MCF 10A (cell line): Measurements from ENCODE around the gene CECR2. TPM values are rescaled to one million over a fixed set of nuclear protein-coding genes. Genes with fewer than 3 reads are reported as not detected.

ENCODE experiments used
- BruUV-seq: library from RNA; stranded (reverse); fragments of 400-500 nt; replicated peaks from 2 replicates; lab custom pipeline; 2021; lab: Mats Ljungman, UMichigan
- CTCF ChIA-PET: fragments of 300-600 bp; sonication (Branson Sonifier 250); formaldehyde crosslinking; extraction: SDS; loops from one replicate; lab custom pipeline; 2021; ENCODE audit warnings: antibody characterized with exemption, inconsistent platforms; lab: Yijun Ruan, JAX
- POLR2A ChIA-PET: fragments of 300-600, 350-650 bp; sonication (Branson Sonifier 250); formaldehyde crosslinking; extraction: SDS; loops from one replicate; lab custom pipeline; 2020; ENCODE audit warnings: antibody characterized with exemption, inconsistent platforms; lab: Yijun Ruan, JAX
- DNase-seq: peaks from one replicate; pipeline ENCODE4 v3.0.0-alpha.2; 2018; ENCODE audit not compliant: unreplicated experiment
- H3K27ac Mint-ChIP-seq: one replicate; pipeline ENCODE4 v1.8.0; 2022; ENCODE audit warnings: mild to moderate bottlenecking, low read depth, mixed read lengths; ENCODE audit not compliant: unreplicated experiment
- H3K27me3 Mint-ChIP-seq: one replicate; pipeline ENCODE4 v1.8.0; 2022; ENCODE audit warnings: mixed read lengths; ENCODE audit not compliant: insufficient read depth, unreplicated experiment
- H3K36me3 Mint-ChIP-seq: one replicate; pipeline ENCODE4 v1.8.0; 2022; ENCODE audit warnings: mild to moderate bottlenecking, moderate library complexity, mixed read lengths; ENCODE audit not compliant: insufficient read depth, unreplicated experiment
- H3K4me1 Mint-ChIP-seq: one replicate; pipeline ENCODE4 v1.8.0; 2022; ENCODE audit warnings: mixed read lengths; ENCODE audit not compliant: insufficient read depth, unreplicated experiment
- H3K4me3 Mint-ChIP-seq: one replicate; pipeline ENCODE4 v1.8.0; 2022; ENCODE audit warnings: mild to moderate bottlenecking, moderate library complexity, mixed read lengths; ENCODE audit not compliant: unreplicated experiment
- H3K9me3 Mint-ChIP-seq: one replicate; pipeline ENCODE4 v1.8.0; 2022; ENCODE audit warnings: mixed read lengths; ENCODE audit not compliant: unreplicated experiment
- CTCF ChIP-seq: fragments of 200-600 bp; IDR thresholded peaks from one replicate; pipeline ENCODE4 v1.8.0; 2022; ENCODE audit warnings: antibody characterized with exemption, mild to moderate bottlenecking; ENCODE audit not compliant: unreplicated experiment
- intact Hi-C: fragments of 100-400 bp; cut with micrococcal nuclease; formaldehyde crosslinking; loops from 2 replicates; pipeline ENCODE4 v1.14.1; 2022
- total RNA-seq: library from RNA; stranded (reverse); gene quantifications from 2 replicates; pipeline ENCODE4 v1.2.3, GENCODE V29; 2022

CECR2 gene
- total RNA-seq, 1 experiment from 2014 or later, result not detected

DNA sequence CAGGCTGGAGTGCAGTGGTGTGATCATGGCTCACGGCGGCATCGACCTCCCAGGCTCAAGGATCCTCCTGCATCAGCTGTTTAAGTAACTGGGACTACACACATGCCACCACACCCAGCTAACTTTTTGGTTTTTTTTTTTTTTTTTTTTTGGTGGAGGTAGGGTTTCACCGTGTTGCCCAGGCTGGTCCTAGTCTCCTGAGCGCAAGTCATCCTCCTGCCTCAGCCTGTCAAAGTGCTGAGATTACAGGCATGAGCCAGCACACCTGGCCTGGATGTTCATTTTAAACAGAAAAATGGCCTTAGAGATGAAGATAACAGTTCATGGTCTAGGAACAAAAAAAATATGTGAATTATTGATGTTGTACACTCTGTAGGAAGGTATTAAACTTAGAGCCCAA is 180.4 kb downstream of the CECR2 start:
- no peak for DNase-seq
- H3K4me1 Mint-ChIP-seq, result no peaks in the 10 kb centered on the region
- ChIA-PET POLR2A (interaction anchor here (1.1 kb wide), 1 partner anchor 9 kb away, joined by 3 read pairs; no protein-coding TSS in a partner anchor), CTCF (interaction anchor here (0.6 kb wide), 1 partner anchor 41 kb away, joined by 3 read pairs; no protein-coding TSS in a partner anchor)
- no peak overlapping the region for H3K27ac Mint-ChIP-seq
- intact Hi-C loops, result no loop called here
- H3K9me3 Mint-ChIP-seq, result no peaks in the 10 kb centered on the region
- no peak for TF ChIP-seq CTCF
- H3K27me3 Mint-ChIP-seq, result no peaks in the 10 kb centered on the region
- no TSS peak for BruUV-seq
- no peak overlapping the region for H3K4me3 Mint-ChIP-seq
- peaks cover 4% of the 10 kb centered on the region for H3K36me3 Mint-ChIP-seq

GRCh38 chr22:17552737-17553136 is 183.5 kb downstream of the CECR2 start:
- intact Hi-C loops, result no loop called here
- Mint-ChIP-seq H3K36me3 (peaks cover 4% of the 10 kb centered on the region), H3K4me3 (no peak overlapping the region), H3K9me3 (no peaks in the 10 kb centered on the region), H3K27ac (no peak overlapping the region), H3K4me1 (no peaks in the 10 kb centered on the region), H3K27me3 (no peaks in the 10 kb centered on the region)
- ChIA-PET CTCF (interaction anchor here (0.6 to 1.0 kb wide), 4 partner anchors 38 to 600 kb away, joined by 3 to 5 read pairs (median 3); no protein-coding TSS in a partner anchor), POLR2A (interaction anchor here (0.7 to 2.1 kb wide), 2 partner anchors 11 to 277 kb away, joined by 3 to 4 read pairs; no protein-coding TSS in a partner anchor)
- no peak for DNase-seq
- TF ChIP-seq CTCF, result no peak
- no TSS peak for BruUV-seq

GRCh38 chr22:17554814-17555213 is 185.6 kb downstream of the CECR2 start:
- Mint-ChIP-seq H3K27ac (no peak overlapping the region), H3K4me3 (no peak overlapping the region), H3K36me3 (peaks cover 4% of the 10 kb centered on the region), H3K9me3 (no peaks in the 10 kb centered on the region), H3K27me3 (no peaks in the 10 kb centered on the region), H3K4me1 (no peaks in the 10 kb centered on the region)
- no TSS peak for BruUV-seq
- ChIA-PET POLR2A (interaction anchor here (0.6 kb wide), 1 partner anchor 9 kb away, joined by 4 read pairs; no protein-coding TSS in a partner anchor), CTCF (interaction anchor here (1.1 to 1.5 kb wide), 4 partner anchors 19 to 497 kb away, joined by 3 to 5 read pairs (median 4); no protein-coding TSS in a partner anchor)
- intact Hi-C loops, result loop anchor here (5.0 kb wide), 2 partner anchors 152 to 232 kb away; no protein-coding TSS in a partner anchor
- DNase-seq, result no peak
- TF ChIP-seq CTCF, result no peak

DNA sequence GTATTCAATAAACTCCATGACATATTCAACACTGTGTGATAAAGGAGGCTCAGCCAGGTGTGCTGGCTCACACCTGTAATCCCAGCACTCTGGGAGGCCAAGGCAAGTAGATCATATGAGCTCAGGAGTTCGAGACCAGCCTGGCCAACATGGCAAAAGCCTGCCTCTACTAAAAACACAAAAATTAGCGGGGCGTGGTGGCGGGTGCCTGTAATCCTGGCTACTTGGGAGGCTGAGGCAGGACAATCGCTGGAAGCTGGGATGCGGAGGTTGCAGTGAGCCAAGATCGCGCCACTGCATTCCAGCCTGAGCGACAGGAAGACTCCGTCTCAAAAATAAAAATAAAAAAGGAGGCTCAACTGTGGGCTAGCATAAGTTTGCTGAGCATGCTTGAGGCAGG is 189.9 kb downstream of the CECR2 start:
- intact Hi-C loops, result loop anchor here (5.0 kb wide), 2 partner anchors 148 to 228 kb away; no protein-coding TSS in a partner anchor
- H3K4me1 Mint-ChIP-seq, result no peaks in the 10 kb centered on the region
- no peaks in the 10 kb centered on the region for H3K27me3 Mint-ChIP-seq
- H3K27ac Mint-ChIP-seq, result no peak overlapping the region
- BruUV-seq, result no TSS peak
- DNase-seq, result no peak
- no peaks in the 10 kb centered on the region for H3K36me3 Mint-ChIP-seq
- ChIA-PET POLR2A (interaction anchor here (0.7 to 2.0 kb wide), 5 partner anchors 11 to 148 kb away, joined by 3 to 13 read pairs (median 7); partner anchors contain the start of genes ATP6V1E1 and BCL2L13), CTCF (interaction anchor here (0.6 to 3.4 kb wide), 46 partner anchors 7 to 466 kb away, joined by 3 to 33 read pairs (median 5); partner anchors contain the start of gene BCL2L13)
- no peaks in the 10 kb centered on the region for H3K9me3 Mint-ChIP-seq
- no peak for TF ChIP-seq CTCF
- no peak overlapping the region for H3K4me3 Mint-ChIP-seq
